Activated T-cell treated with anti-CD3 and anti-CD28 coated beads for 48 hours (primary cell): ENCODE results near the gene TELO2.

Source experiments
- DNase-seq: peaks from one replicate; pipeline ENCODE4 v3.0.0-alpha.2; 2020; ENCODE audit warnings: low read depth

Gene TELO2

GRCh38 chr16:1556254-1556653 lies 63.1 kb downstream of the TELO2 start:
- no peak for DNase-seq

DNA sequence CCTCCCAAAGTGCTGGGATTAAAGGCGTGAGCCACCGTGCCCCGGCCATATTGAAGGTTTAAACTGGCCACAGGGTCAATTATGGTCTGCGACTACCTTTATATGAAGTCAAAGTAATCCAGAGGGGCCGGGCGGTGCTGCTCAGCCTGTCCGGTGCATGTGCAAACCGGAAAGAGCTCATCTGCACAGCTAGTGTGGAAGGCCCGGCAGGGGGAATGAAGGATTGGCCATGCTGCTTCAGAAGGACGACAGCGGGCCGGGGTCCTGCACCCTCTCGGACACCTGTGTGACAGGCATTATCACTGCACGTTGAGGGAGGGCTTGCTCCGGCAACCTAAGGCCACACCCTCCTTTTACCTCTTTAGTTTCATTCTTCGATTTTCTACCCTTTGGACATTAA lies 63.9 kb downstream of the TELO2 start:
- no peak for DNase-seq

DNA sequence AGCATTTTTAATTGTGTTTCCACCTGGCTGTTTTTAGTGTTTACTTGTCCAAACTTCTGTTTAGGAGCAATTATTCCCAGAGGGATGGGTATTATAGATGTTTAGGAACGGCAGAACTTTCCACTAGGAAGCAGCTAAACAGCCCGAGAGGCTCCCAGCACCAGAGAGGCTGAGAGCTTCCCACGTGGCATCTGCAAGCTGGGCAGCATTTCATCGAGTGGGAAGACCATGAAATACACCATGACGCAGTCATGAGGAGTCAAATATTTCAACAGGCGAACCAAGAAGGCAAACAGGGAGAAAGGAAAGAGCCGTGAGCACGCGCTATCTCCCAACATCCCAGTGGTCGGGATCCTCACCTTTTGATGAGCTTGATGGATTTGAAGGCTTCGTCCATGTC lies 64.4 kb downstream of the TELO2 start:
- DNase-seq, result no peak

DNA sequence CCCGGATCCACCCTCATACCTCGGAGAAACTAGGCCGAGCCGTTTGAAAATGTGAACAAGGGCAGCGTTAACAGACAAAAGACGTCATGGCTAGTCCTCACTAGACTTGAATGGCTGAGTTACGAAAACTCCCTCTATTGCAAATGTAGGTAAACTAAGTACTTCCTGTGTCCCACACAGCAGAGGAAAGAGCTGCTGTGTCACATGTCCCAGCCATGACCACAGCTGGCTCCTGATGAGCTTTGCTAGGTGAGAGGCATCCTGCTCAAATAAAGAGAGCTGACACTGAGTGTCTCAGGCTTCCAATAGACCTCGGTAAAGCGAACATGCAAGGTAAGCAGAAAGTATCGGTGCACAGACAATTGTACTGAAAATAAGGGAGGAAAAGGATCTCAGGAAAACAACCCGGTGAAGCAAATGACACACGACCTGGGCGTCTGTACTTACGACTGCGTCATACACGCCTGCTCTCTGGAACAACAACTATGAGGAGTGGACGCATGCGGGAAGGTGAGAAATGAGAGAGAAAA lies 66.4 kb downstream of the TELO2 start:
- DNase-seq, result no peak
